HG03571 (cell line): Measurements from ENCODE around the gene VASN.
A peak's percentile ranks its signal among the peaks of the same experiment; 100 is the strongest.

Experiments
- ATAC-seq: cut with Tn5 transposase; IDR thresholded peaks from one replicate; pipeline ENCODE4 v1.9.1; 2021; ENCODE audit not compliant: unreplicated experiment

The VASN gene

DNA sequence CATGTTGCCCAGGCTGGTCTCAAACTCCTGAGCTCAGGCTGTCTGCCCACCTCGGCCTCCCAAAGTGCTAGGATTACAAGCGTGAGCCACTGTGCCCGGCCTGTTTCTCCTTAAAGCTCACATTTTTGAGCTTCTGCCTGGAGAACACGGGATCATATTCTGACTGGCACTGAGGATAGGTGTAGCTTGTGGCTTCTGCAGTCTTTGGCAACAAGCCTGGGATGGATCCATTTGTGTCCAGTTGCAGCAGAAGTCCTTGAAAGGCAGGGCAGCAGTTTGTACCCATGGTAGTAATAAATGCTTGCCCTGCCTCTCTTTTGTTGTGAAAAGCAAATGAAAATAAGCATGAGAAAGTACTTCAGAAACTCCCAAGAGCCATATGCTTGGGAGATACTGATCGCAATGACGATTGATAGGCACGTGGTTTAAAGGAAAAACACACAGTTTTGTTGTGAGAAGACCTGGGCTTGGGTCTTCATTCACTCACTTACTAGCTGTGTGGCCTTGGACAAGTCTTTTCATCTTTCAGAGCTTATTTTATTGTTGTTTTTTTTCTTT, 47.8 kb downstream of the VASN start:
- no peak for ATAC-seq

DNA sequence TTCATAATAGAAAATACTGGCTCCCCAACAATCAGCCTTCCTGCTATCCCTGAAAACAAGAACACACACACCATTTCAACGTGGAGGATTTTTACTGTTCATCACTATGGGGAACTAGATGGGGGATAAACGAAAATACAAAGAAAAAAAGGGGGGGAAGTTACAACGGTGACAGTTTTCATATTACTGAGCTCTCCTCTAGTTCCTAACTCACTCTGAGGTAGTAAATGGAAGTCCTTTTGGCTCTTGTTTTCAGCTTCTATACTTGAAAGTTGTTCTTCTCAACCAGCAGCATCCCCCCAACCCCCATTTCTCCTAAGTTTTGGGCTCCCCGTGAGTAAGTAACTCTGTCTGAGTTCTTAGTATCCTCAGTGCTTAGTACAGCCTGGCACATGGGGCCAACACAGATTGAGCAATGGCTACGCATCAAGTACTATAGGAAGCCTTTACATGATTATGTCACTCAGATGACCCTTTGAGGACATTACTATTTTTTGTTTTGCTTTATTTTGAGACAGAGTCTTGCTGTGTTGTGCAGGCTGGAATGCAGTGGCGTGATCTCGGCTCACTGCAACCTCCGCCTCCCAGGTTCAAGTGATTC, 49.0 kb downstream of the VASN start:
- ATAC-seq = no peak

DNA sequence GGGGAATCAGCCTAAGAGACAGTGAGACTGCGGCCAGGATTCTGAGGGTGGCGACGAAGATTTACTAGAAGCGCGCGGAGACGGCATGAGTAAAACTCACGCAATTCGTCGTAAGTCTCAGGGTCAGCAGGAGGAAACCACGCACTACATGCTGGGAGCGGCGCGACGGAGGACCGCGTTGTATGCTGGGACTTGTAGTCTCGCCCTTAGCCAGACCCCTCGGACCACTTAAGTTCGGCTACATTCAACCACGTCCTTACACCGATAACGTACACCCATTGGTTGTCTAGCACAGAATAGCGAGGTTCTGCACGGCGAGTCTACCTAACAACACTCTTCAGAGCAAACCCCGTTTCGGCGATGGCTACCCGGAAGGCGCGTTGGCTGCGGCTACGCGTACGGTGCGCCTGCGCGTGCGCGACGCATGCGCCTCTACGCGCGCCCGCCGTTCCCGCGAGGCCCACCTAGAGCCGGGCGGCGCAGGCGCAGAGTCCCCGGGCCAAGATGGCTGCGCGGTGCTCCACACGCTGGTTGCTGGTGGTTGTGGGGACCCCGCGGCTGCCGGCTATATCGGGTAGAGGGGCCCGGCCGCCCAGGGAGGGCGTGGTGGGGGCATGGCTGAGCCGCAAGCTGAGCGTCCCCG, 53.9 kb downstream of the VASN start, which contains the start of gene DNAJA3:
TSS of gene DNAJA3 (plus strand) at position 491 of the 643 bp plus-strand sequence. CDS start at position 505, 14 bp downstream.
- ATAC-seq = peak; percentile 85

GRCh38 chr16:4426021-4426684, 54.5 kb downstream of the VASN start:
- peak; percentile 18 for ATAC-seq

GRCh38 chr16:4426722-4427372, 55.2 kb downstream of the VASN start:
- no peak for ATAC-seq

- no peak for ATAC-seq
Observed at GRCh38 chr16:4428500-4428899, 56.9 kb downstream of the VASN start.

DNA sequence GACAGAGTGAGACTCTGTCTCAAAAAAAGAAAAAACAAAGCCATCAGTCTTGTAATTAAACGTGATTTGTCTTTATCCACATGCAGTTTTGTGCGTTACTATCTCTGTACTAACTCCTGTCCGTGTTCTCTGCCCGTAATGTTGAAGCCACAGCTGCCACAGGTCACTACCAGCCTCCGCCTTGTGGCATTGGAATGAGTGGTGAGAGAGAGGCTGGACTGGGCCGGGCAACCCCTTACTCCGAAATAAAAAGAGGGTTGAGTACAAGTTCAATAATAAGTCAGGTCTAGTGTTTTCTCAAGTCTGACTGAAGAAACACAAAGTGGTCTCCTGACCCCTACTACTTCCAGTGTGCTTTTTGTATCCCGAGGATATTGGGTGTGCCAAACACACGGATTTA, 59.4 kb downstream of the VASN start:
- no peak for ATAC-seq
